Thyroid gland (tissue), 4 donors: ENCODE results near the gene CCDC158.

Experiments
- CTCF ChIP-seq, 6 experiments: fragments of 200-600 bp in 3 of 6; fragments of 450-650 bp in 3 of 6; sonication (generic) in 3 of 6; IDR thresholded peaks; one replicate each; pipeline ENCODE4 v1.5.1; 2016 to 2019; ENCODE audit warnings: antibody characterized with exemption in 6 of 6, mild to moderate bottlenecking in 2 of 6, inconsistent platforms in 1 of 6, moderate library complexity in 1 of 6
- POLR2A ChIP-seq, 2 donors: fragments of 450-650 bp; IDR thresholded peaks; one replicate each; pipeline ENCODE4 v1.6.1; 2017; ENCODE audit warnings: antibody characterized with exemption in 2 of 2, mild to moderate bottlenecking in 2 of 2, moderate library complexity in 1 of 2

GRCh38 chr4:76325072-76325471 lies 95.9 kb downstream of the CCDC158 start:
- no peak for TF ChIP-seq CTCF (IDR thresholded peaks at IDR 0.05)
- no peak for TF ChIP-seq POLR2A (IDR thresholded peaks at IDR 0.05)
